HS-27A (cell line): ENCODE results near the gene DTX3.
"Not testable (repeated sequence)": the region's sequence is repeated elsewhere in the genome, so short reads cannot be mapped to it uniquely, and the experiment has no call there.

Experiments used
- DNase-seq: peaks from one replicate; pipeline ENCODE4 v3.0.0-alpha.2; 2012; ENCODE audit warnings: low read depth, missing footprints

DTX3 gene

GRCh38 chr12:57607958-57608663, 3.5 kb downstream of the DTX3 start:
- no peak for DNase-seq

GRCh38 chr12:57609101-57609780, 4.6 kb downstream of the DTX3 start:
- DNase-seq = no peak

- no peak for DNase-seq
Observed at GRCh38 chr12:57609781-57610553, 5.3 kb downstream of the DTX3 start.

- DNase-seq = no peak
Observed at GRCh38 chr12:57610554-57611107, 6.0 kb downstream of the DTX3 start.

- no peak for DNase-seq
Observed at GRCh38 chr12:57611108-57611826, 6.6 kb downstream of the DTX3 start, which contains the start of gene ARHGEF25. Gene ARHGEF25, plus strand, starts transcription at chr12:57611435. Its CDS starts 460 bp downstream, at chr12:57611895.

- DNase-seq = no peak
Observed at GRCh38 chr12:57611827-57612710, 7.4 kb downstream of the DTX3 start.

GRCh38 chr12:57612711-57613426, 8.2 kb downstream of the DTX3 start:
- no peak for DNase-seq

- DNase-seq = no peak
Observed at GRCh38 chr12:57613427-57614109, 8.9 kb downstream of the DTX3 start.

GRCh38 chr12:57614178-57614947, 9.7 kb downstream of the DTX3 start:
- no peak for DNase-seq

- DNase-seq = no peak
Observed at GRCh38 chr12:57614948-57615500, 10.4 kb downstream of the DTX3 start.

- no peak for DNase-seq
Observed at GRCh38 chr12:57615637-57616036, 11.0 kb downstream of the DTX3 start.

GRCh38 chr12:57616383-57617101, 11.9 kb downstream of the DTX3 start:
- DNase-seq = no peak

GRCh38 chr12:57617942-57618341, 13.3 kb downstream of the DTX3 start:
- no peak for DNase-seq

- DNase-seq = not testable (repeated sequence)
Observed at GRCh38 chr12:57618431-57618830, 13.8 kb downstream of the DTX3 start.

GRCh38 chr12:57618966-57619433, 14.4 kb downstream of the DTX3 start:
- no peak for DNase-seq

GRCh38 chr12:57619434-57620244, 15.0 kb downstream of the DTX3 start:
- no peak for DNase-seq
